OCI-LY3 (cell line): Measurements from ENCODE around the gene CCDC24.

Experiments used
- CTCF ChIP-seq: fragments of 200-600, 300-600 bp; sonication (generic); IDR thresholded peaks from 2 replicates; pipeline ENCODE4 v1.5.1; 2014; ENCODE audit warnings: antibody characterized with exemption, low read length, low read depth
- EZH2phosphoT487 ChIP-seq: fragments of 200-600 bp; shearing (Covaris generic); IDR thresholded peaks from 2 replicates; pipeline ENCODE4 v1.6.1; 2018; ENCODE audit warnings: antibody characterized with exemption, mixed run types, low read depth

DNA sequence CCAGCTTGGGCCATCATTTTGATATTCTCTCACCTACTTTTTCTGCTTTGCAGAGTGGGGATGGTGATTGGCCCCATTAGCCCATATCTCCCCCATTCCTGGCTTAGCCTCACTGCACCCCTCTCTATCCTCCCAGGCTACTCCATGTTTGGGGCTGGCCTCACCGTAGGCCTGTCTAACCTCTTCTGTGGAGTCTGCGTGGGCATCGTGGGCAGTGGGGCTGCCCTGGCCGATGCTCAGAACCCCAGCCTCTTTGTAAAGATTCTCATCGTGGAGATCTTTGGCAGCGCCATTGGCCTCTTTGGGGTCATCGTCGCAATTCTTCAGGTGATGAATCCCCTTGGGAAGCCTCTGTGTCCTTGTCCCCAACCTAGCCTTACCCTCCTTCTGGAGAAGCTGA lies 14.5 kb upstream of the CCDC24 start:
- no peak for TF ChIP-seq CTCF
- TF ChIP-seq EZH2phosphoT487 = no peak
